Sigmoid colon (tissue), 7 donors: ENCODE data around the gene RUNX1. TPM values are rescaled to one million over a fixed set of nuclear protein-coding genes. Genes with fewer than 3 reads are reported as not detected.

ENCODE experiments used
- DNase-seq: peaks from one replicate; pipeline ENCODE4 v3.0.0-alpha.2; 2019
- H3K27ac ChIP-seq, 4 donors: fragments of 200-600 bp; sonication (generic); one replicate each; pipeline ENCODE4 v1.5.1; 2016 to 2019; ENCODE audit warnings: mild to moderate bottlenecking in 1 of 4
- H3K27me3 ChIP-seq, 3 donors: fragments of 200-600 bp; sonication (generic); one replicate each; pipeline ENCODE4 v1.5.1; 2019; ENCODE audit warnings: mild to moderate bottlenecking in 1 of 3
- H3K36me3 ChIP-seq, 4 donors: fragments of 200-600 bp; sonication (generic); one replicate each; pipeline ENCODE4 v1.5.1; 2016 to 2019
- H3K4me1 ChIP-seq, 4 donors: fragments of 200-600 bp; sonication (generic); one replicate each; pipeline ENCODE4 v1.5.1; 2017 to 2019
- H3K4me3 ChIP-seq, 4 donors: fragments of 200-600 bp; sonication (generic); one replicate each; pipeline ENCODE4 v1.5.1; 2017 to 2019; ENCODE audit warnings: mild to moderate bottlenecking in 2 of 4, moderate library complexity in 1 of 4
- H3K9me3 ChIP-seq, 4 donors: fragments of 200-600 bp in 3 of 4; sonication (generic) in 3 of 4; one replicate each; pipeline versions ENCODE4 v1.5.1 to v1.6.1; 2013 to 2019
- CTCF ChIP-seq, 4 experiments: fragments of 450-650 bp in 3 of 4; fragments of 200-600 bp in 1 of 4; IDR thresholded peaks; one replicate each; pipeline ENCODE4 v1.5.1; 2016 to 2019; ENCODE audit warnings: antibody characterized with exemption in 4 of 4, mild to moderate bottlenecking in 3 of 4, moderate library complexity in 2 of 4
- EP300 ChIP-seq, 4 donors: sonication (generic); formaldehyde crosslinking; IDR thresholded peaks; one replicate each; pipeline ENCODE4 v1.6.1; 2017; ENCODE audit warnings: antibody characterized with exemption in 4 of 4
- POLR2A ChIP-seq, 2 donors: fragments of 450-650 bp; IDR thresholded peaks; one replicate each; pipeline ENCODE4 v1.6.1; 2016; ENCODE audit warnings: antibody characterized with exemption in 2 of 2, mild to moderate bottlenecking in 2 of 2, moderate library complexity in 2 of 2
- POLR2AphosphoS5 ChIP-seq, 4 donors: sonication (generic); formaldehyde crosslinking; IDR thresholded peaks; one replicate each; pipeline ENCODE4 v1.6.1; 2017; ENCODE audit warnings: antibody characterized with exemption in 4 of 4
- WGBS, 2 donors: extraction: QIAGEN DNeasy Blood & Tissue Kit; methylation state at CpG; one replicate each; pipeline ENCODE4 v1.1.7; 2013; 5-methylcytosine and 5-hydroxymethylcytosine counted together
- intact Hi-C: fragments of 100-400 bp; cut with DNase I; formaldehyde crosslinking; loops from one replicate; pipeline ENCODE4 v1.15.1; 2023
- polyA plus RNA-seq, 3 donors: library from polyadenylated mRNA; stranded (reverse); fragments of 200-250 nt; gene quantifications; one replicate each; pipeline ENCODE4 v1.2.3, GENCODE V29; 2013
- total RNA-seq, 4 donors: library from RNA; depleted of rRNA; stranded (reverse); fragments of >200 nt; gene quantifications; one replicate each; pipeline ENCODE4 v1.1.0, GENCODE V29; 2016
- donor health status: healthy with polysubstance abuse.
- donor health status: Bipolar disorder and iron deficiency.
- donor health status: healthy.

Gene RUNX1
- total and polyA plus RNA-seq, 7 donors = 2.8 to 23.3 (median 7.5) TPM

DNA sequence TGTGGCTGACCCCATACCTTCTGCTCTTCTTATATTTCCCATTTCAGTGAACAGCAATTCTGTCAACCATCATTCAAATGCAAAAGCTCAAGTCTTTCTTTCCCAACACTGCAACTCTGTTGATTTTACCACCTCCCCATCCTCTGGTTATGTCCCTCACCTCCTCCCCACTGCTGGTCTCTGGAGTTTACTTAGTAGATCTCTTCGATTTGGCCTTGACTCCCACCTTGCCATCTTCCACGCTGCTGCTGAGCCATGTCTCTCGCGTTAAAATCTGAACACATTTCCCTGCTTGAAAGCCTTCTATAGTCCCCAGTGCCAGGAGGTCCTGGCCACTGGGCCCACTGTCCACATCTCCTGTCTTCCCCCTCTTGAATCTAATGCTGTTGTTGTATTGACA lies 125.5 kb downstream of the RUNX1 start:
- Histone ChIP-seq H3K9me3 (no peaks in the 10 kb centered on the region), H3K27ac (no peak overlapping the region), H3K36me3 (no peaks in the 10 kb centered on the region), H3K4me1 (no peaks in the 10 kb centered on the region), H3K27me3 (no peaks in the 10 kb centered on the region), H3K4me3 (no peak overlapping the region)
- no peak for DNase-seq
- WGBS, 2 donors = 93 to 96% methylated on average over 4 of the region's 4 CpGs
- no peak for TF ChIP-seq POLR2A (IDR thresholded peaks at IDR 0.05)
- TF ChIP-seq EP300 (IDR thresholded peaks at IDR 0.05) = no peak
- intact Hi-C loops = no loop called here

GRCh38 chr21:34923202-34923601 lies 125.9 kb downstream of the RUNX1 start:
- TF ChIP-seq POLR2AphosphoS5 (IDR thresholded peaks at IDR 0.05) = no peak
- no peak for TF ChIP-seq EP300 (IDR thresholded peaks at IDR 0.05)
- no peak for TF ChIP-seq CTCF (IDR thresholded peaks at IDR 0.05)
- TF ChIP-seq POLR2A (IDR thresholded peaks at IDR 0.05) = no peak

GRCh38 chr21:34922479-34922878 lies 126.6 kb downstream of the RUNX1 start:
- Histone ChIP-seq H3K4me1 (no peaks in the 10 kb centered on the region), H3K4me3 (no peak overlapping the region), H3K27me3 (no peaks in the 10 kb centered on the region), H3K27ac (no peak overlapping the region), H3K36me3 (no peaks in the 10 kb centered on the region), H3K9me3 (no peaks in the 10 kb centered on the region)
- no peak for DNase-seq
- intact Hi-C loops = no loop called here
- TF ChIP-seq EP300 (IDR thresholded peaks at IDR 0.05) (no peak), CTCF (IDR thresholded peaks at IDR 0.05) (no peak), POLR2AphosphoS5 (IDR thresholded peaks at IDR 0.05) (no peak), POLR2A (IDR thresholded peaks at IDR 0.05) (no peak)

More at GRCh38 chr21:34923202-34923601, 125.9 kb downstream of the RUNX1 start:
- intact Hi-C loops = no loop called here
- DNase-seq = no peak
- Histone ChIP-seq H3K27me3 (no peaks in the 10 kb centered on the region), H3K27ac (no peak overlapping the region), H3K36me3 (no peaks in the 10 kb centered on the region), H3K4me1 (no peaks in the 10 kb centered on the region), H3K9me3 (no peaks in the 10 kb centered on the region), H3K4me3 (no peak overlapping the region)
- 56 to 73% methylated on average over 4 of the region's 4 CpGs for WGBS, 2 donors

DNA sequence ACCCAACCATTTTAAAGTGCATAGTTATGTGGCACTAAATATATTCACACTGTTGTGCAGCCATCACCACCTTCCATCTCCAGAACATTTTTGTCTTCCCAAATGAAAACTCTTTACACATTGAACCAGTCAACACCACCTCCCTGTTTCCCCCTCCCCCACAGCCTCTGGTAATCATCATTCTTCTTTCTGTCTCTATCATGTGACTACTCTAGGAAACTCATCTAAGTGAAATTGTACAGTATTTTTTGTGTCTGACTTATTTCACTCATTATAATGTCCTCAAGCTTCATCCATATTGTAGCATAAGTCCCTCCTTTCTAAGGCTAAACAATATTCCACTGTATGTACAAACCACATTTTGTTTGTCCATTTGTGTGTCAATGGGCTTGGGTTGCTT lies 128.0 kb downstream of the RUNX1 start:
- DNase-seq = no peak

DNA sequence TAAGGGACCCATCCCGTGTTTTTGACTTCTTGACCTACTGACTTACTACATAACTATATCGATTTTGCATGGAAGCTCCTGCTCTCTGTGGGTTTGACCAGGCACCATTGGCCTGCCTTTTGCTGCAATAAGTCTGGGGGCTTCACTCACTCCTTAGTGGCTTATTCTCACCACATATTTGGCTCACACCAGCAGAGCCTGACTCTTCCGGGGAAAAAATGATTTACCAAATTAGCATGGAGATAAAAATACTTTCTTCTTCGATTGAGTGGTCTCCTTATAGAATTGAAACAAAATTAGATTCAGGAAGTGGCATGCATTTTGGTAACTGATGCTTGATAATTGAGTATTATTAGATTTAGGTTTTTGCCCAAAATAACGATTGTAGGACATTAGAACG lies 129.7 kb downstream of the RUNX1 start:
- DNase-seq = no peak
- no peaks in the 10 kb centered on the region for H3K4me1 ChIP-seq
- H3K4me3 ChIP-seq = no peak overlapping the region
- H3K36me3 ChIP-seq = no peaks in the 10 kb centered on the region
- 61 to 74% methylated on average over 6 of the region's 6 CpGs for WGBS, 2 donors
- no peaks in the 10 kb centered on the region for H3K9me3 ChIP-seq
- TF ChIP-seq POLR2AphosphoS5 (IDR thresholded peaks at IDR 0.05) = no peak
- TF ChIP-seq POLR2A (IDR thresholded peaks at IDR 0.05) = no peak
- TF ChIP-seq CTCF (IDR thresholded peaks at IDR 0.05) = no peak
- no peak for TF ChIP-seq EP300 (IDR thresholded peaks at IDR 0.05)
- no peaks in the 10 kb centered on the region for H3K27me3 ChIP-seq
- intact Hi-C loops = no loop called here
- H3K27ac ChIP-seq = no peak overlapping the region

More for the DNA sequence above, 128.0 kb downstream of the RUNX1 start:
- Histone ChIP-seq H3K27me3 (no peaks in the 10 kb centered on the region), H3K4me3 (no peak overlapping the region), H3K36me3 (no peaks in the 10 kb centered on the region), H3K4me1 (no peaks in the 10 kb centered on the region), H3K9me3 (no peaks in the 10 kb centered on the region), H3K27ac (no peak overlapping the region)
- TF ChIP-seq POLR2A (IDR thresholded peaks at IDR 0.05) (no peak), POLR2AphosphoS5 (IDR thresholded peaks at IDR 0.05) (no peak), CTCF (IDR thresholded peaks at IDR 0.05) (no peak), EP300 (IDR thresholded peaks at IDR 0.05) (no peak)
- intact Hi-C loops = no loop called here
